GM12873 (cell line): ENCODE data around the gene ERP29.

Source experiments
- CTCF ChIP-seq: IDR thresholded peaks from 2 replicates; pipeline ENCODE4 v1.5.1; 2012; ENCODE audit warnings: low read depth, mild to moderate bottlenecking, moderate library complexity, low read length, control low read depth; ENCODE audit not compliant: insufficient read depth; ENCODE audit errors: missing control alignments

Gene ERP29

DNA sequence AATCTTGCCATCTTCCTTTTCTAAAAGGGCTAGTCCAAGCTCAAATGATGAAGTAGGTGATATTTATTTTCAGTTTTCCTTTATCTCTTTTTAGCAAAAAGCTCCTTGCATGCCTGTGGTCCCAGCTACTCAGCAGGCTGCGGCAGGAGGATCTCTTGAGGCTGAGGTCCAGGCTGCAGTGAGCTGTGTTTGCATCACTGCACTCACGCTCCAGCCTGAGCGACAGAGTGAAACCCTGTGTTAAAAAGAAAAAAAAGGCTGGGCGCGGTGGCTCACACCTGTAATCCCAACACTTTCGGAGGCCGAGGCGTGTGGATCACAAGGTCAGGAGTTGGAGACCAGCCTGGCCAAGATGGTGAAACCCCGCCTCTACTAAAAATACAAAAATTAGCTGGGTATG, 5.3 kb upstream of the ERP29 start:
- TF ChIP-seq CTCF = no peak

GRCh38 chr12:112008918-112009317, 4.3 kb upstream of the ERP29 start:
- TF ChIP-seq CTCF = no peak

GRCh38 chr12:112010415-112011344, 2.5 kb upstream of the ERP29 start:
- no peak for TF ChIP-seq CTCF

DNA sequence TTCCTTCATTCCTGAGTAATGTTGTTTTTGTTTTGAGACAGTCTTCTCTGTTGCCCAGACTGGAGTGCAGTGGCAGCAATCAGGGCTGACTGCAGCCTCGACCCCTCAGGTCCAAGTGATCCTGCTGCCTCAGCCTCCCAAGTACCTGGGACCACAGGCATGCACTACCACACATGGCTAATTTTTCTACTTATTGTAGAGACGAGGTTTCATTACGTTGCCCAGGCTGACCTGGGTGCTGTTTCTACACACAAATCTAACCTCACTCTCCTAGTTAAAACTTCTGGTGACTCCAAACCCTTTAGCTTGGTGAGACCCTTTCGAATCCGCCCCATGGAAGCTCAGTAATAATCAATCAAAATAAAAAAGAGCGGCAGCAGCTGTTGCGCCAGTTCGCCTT, 1.5 kb upstream of the ERP29 start:
- TF ChIP-seq CTCF = no peak

- TF ChIP-seq CTCF = no peak
Measured at GRCh38 chr12:112013601-112014402, 576 bp downstream of the ERP29 start.

DNA sequence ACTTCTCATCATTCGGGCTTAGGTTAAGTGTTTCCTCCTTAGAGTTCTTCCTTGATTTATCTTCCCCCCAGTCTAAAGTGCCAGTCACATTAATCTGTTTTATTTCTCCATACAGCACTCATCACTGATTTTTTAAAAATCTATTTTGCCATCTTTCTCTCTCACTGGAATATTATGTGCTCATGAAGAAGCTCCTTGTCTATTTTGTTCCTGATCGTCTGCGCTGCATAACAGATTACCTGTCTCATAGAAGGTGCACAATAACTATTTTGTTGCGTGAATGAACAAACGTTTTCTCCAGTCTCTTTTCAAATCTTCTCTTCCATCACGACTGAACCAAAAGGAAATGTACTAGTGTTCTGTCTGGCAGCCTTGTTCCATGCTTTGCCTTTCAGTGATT, 2.7 kb downstream of the ERP29 start:
- no peak for TF ChIP-seq CTCF

DNA sequence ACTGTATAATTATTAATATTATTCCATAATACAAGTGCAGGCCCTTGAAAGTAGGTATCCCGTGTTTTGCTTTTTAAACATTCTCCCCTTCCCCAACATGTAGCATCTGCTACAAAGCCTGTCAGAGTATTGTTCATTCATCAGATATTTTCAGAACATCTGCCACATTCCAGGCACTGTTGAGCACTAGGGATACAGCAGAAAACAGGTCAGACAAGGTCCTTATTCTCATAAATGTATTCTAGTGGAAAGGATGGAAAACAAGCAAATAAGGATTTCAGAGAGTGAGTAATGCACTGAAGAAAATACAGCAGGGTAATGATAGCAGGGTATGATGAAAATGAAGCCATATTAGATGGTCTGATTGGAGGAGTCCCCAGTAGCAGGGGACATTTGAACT, 3.8 kb downstream of the ERP29 start:
- TF ChIP-seq CTCF = no peak
